ENCODE measurements around the gene TEX2. TPM values are rescaled to one million over a fixed set of nuclear protein-coding genes. Genes with fewer than 3 reads are reported as not detected.

The TEX2 gene
- total and polyA plus RNA-seq, 7 experiments from 2014 or later, result 7.9 to 24.2 (median 14.4) TPM

DNA sequence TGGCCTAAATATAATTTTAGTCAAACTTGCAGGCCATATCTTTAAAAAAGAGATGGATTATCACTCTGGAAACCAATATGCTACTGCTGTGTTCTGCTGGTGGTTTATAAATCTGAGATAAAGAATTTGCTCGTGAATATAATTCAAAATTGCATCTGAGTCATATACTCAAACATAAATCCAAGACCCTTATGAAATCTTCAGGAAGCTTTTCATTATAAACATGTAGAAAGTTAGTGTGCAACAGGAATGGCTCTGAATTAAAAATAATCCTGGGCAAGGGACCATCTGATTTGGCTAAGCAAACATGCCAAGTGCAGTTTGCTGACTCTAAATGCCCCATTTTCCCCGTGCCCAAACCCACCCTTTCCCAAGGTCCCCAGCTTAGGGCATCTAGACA lies 57.3 kb downstream of the TEX2 start:
- Histone ChIP-seq H3K4me3 (ENCODE audit: low read length) (no peak overlapping the region), H3K36me3 (ENCODE audit: control insufficient read depth in 2 of 3, insufficient read depth in 3 of 3, low read length in 3 of 3) (no peaks in the 10 kb centered on the region), H3K9me3 (ENCODE audit: control insufficient read depth in 2 of 3, low read length in 3 of 3) (no peaks in the 10 kb centered on the region), H3K27me3 (ENCODE audit: control insufficient read depth in 2 of 2, insufficient read depth in 2 of 2, low read length in 2 of 2) (no peaks in the 10 kb centered on the region), H3K4me1 (ENCODE audit: control insufficient read depth in 2 of 2, insufficient read depth in 2 of 2, low read length in 2 of 2) (peaks cover 0 to 5% of the 10 kb centered on the region in 2 donors), H3K27ac (ENCODE audit: low read depth, low read length) (no peak overlapping the region)
- Mint-ChIP-seq H3K27ac (no peak overlapping the region), H3K27me3 (no peaks in the 10 kb centered on the region), H3K9me3 (no peaks in the 10 kb centered on the region), H3K4me3 (no peak overlapping the region), H3K36me3 (peaks cover 0 to 22% (median 3%) of the 10 kb centered on the region in 5 donors), H3K4me1 (peaks cover 13 to 67% (median 31%) of the 10 kb centered on the region in 7 donors)
- no peak for DNase-seq
- ChIA-PET CTCF (interaction anchor here (1.1 kb wide), 2 partner anchors 85 to 123 kb away, joined by 3 read pairs; no protein-coding TSS in a partner anchor), POLR2A (no interaction called here)
- intact Hi-C loops (cut with micrococcal nuclease), result no loop called here
- ATAC-seq, result no peak

DNA sequence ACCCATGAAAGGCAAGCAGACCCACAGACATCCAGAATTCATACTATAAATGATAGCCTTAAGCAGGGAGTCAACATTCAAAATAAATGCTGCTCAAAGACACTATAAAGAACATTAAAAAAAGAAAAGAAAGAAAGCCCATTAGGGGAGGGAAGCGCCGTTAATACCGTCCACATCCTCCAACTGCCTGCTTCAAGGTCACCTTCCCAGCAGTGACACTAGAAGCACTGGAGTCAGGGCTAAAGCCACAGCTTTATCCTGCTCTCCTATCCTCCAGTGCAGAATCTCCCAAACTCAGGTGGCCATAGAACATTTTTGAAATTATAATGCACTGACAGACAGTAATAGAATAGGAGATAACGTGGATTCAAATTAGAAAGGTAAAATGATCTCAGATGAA lies 59.4 kb downstream of the TEX2 start:
- Mint-ChIP-seq H3K27ac (peak overlapping the region in 1 of 9 donors; percentile 21), H3K4me1 (peaks cover 17 to 61% (median 31%) of the 10 kb centered on the region in 7 donors), H3K36me3 (peaks cover 0 to 11% (median 3%) of the 10 kb centered on the region in 5 donors), H3K9me3 (no peaks in the 10 kb centered on the region), H3K4me3 (no peak overlapping the region), H3K27me3 (no peaks in the 10 kb centered on the region)
- intact Hi-C loops (cut with micrococcal nuclease), result no loop called here
- no peaks in the 10 kb centered on the region for H3K36me3 ChIP-seq (ENCODE audit: control insufficient read depth in 2 of 3, insufficient read depth in 3 of 3, low read length in 3 of 3)
- no peaks in the 10 kb centered on the region for H3K27me3 ChIP-seq (ENCODE audit: control insufficient read depth in 2 of 2, insufficient read depth in 2 of 2, low read length in 2 of 2)
- no peaks in the 10 kb centered on the region for H3K9me3 ChIP-seq (ENCODE audit: control insufficient read depth in 2 of 3, low read length in 3 of 3)
- CTCF ChIA-PET, result no interaction called here
- POLR2A ChIA-PET, result no interaction called here
- H3K4me1 ChIP-seq (ENCODE audit: control insufficient read depth in 2 of 2, insufficient read depth in 2 of 2, low read length in 2 of 2), result peaks cover 0 to 12% of the 10 kb centered on the region in 2 donors
- H3K27ac ChIP-seq (ENCODE audit: low read depth, low read length), result no peak overlapping the region
- DNase-seq (no peak), ATAC-seq (no peak)
- no peak overlapping the region for H3K4me3 ChIP-seq (ENCODE audit: low read length)

DNA sequence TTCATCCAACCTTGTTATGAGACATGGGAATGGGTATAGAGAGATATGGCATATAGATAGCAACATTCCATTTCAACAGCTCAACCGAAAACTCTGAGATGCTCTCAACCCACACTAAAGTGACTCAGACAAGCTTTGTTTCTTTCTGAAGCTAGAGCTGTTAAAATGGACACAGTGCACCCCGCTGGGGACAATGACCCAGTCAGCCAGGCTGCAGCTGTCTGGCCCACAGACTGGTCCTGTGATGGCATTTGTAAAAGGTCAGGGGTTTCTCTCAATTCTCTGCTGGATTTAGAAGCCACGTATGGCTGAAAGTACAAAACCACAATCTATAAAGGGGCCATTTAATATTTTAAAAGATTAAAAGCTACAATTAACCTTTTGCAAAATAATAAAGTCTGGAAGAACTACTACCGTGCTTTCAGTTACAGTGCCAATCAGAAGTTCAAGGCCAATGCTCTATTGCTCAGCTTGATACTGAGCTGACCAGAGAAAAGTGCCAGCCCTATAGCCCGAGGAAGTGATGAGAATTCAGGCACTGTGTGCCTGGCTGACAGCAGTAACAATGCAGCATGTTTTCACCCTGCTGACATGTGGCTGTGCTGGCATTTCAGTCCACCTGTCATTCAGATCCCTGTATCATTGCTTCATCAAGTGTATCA lies 60.2 kb downstream of the TEX2 start:
- Histone ChIP-seq H3K27ac (ENCODE audit: low read depth, low read length) (no peak overlapping the region), H3K4me1 (ENCODE audit: control insufficient read depth in 2 of 2, insufficient read depth in 2 of 2, low read length in 2 of 2) (peaks cover 0 to 12% of the 10 kb centered on the region in 2 donors), H3K9me3 (ENCODE audit: control insufficient read depth in 2 of 3, low read length in 3 of 3) (no peaks in the 10 kb centered on the region), H3K4me3 (ENCODE audit: low read length) (no peak overlapping the region), H3K36me3 (ENCODE audit: control insufficient read depth in 2 of 3, insufficient read depth in 3 of 3, low read length in 3 of 3) (no peaks in the 10 kb centered on the region), H3K27me3 (ENCODE audit: control insufficient read depth in 2 of 2, insufficient read depth in 2 of 2, low read length in 2 of 2) (no peaks in the 10 kb centered on the region)
- POLR2A ChIA-PET, result interaction anchor here (0.9 to 1.1 kb wide), 2 partner anchors 15 to 57 kb away, joined by 3 read pairs; no protein-coding TSS in a partner anchor
- CTCF ChIA-PET, result no interaction called here
- no peaks in the 10 kb centered on the region for H3K27me3 Mint-ChIP-seq
- H3K4me1 Mint-ChIP-seq, result peaks cover 17 to 61% (median 31%) of the 10 kb centered on the region in 7 donors
- ATAC-seq (no peak), DNase-seq (no peak)
- peaks cover 0 to 13% (median 9%) of the 10 kb centered on the region in 5 donors for H3K36me3 Mint-ChIP-seq
- intact Hi-C loops (cut with micrococcal nuclease), result no loop called here
- no peak overlapping the region for H3K27ac Mint-ChIP-seq
- H3K4me3 Mint-ChIP-seq, result no peak overlapping the region
- H3K9me3 Mint-ChIP-seq, result peaks cover 0 to 5% (median 0%) of the 10 kb centered on the region in 11 donors

DNA sequence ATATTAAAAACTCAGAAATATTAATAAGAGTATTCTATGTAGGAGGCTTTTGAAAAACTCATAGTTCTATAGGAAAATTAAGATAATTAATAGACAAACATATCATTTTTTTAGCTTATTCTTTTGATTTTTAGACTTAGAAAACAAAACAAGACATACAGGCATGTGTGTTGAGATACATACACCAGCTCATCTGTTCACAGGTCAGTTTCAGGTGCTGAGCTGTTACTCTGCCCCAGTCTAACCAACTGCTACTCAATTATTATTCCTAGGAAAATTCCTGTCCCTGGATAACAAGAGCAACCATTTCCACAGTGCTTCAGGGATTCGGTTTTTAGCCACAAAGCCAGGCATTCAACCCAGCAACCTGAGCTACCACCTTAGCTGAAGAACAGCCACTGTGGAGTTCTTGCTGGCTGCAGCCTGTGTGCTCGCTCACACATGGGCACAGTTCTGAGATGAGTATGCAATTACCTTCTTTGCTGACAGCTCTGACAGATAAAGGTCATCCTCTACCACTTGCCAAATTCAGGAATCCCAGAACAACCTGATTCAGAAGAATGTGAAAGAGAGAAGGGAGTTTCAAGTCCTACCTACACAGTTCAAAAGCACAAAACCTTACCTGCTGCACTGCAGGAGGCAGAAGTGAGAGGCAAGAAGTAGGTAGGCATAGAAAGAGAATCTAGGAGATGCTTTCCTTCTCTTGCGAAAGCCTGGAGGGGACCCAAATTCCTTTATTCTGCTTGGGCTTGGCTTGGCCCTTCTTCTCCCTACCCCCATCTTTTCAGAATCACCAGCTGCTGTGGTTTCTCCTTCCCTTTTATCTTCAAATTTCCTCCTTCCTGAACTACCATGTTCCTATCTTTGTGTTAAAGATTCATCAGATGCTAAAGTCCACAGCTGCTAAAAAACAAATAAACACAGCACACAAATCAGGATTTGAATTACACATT lies 62.7 kb downstream of the TEX2 start:
- intact Hi-C loops (cut with micrococcal nuclease), result no loop called here
- H3K4me1 Mint-ChIP-seq, result peaks cover 17 to 41% (median 27%) of the 10 kb centered on the region in 7 donors
- DNase-seq, result no peak
- H3K9me3 ChIP-seq (ENCODE audit: control insufficient read depth in 2 of 3, low read length in 3 of 3), result no peaks in the 10 kb centered on the region
- H3K36me3 ChIP-seq (ENCODE audit: control insufficient read depth in 2 of 3, insufficient read depth in 3 of 3, low read length in 3 of 3), result no peaks in the 10 kb centered on the region
- peak overlapping the region in 2 of 9 donors; percentile 12 to 30 for H3K27ac Mint-ChIP-seq
- ChIA-PET POLR2A (interaction anchor here (0.7 kb wide), 1 partner anchor 67 kb away, joined by 3 read pairs; no protein-coding TSS in a partner anchor), CTCF (interaction anchor here (0.6 to 1.1 kb wide), 2 partner anchors 35 to 961 kb away, joined by 3 read pairs; no protein-coding TSS in a partner anchor)
- peaks cover 0 to 12% (median 0%) of the 10 kb centered on the region in 11 donors for H3K9me3 Mint-ChIP-seq
- H3K27ac ChIP-seq (ENCODE audit: low read depth, low read length), result no peak overlapping the region
- peaks cover 4 to 19% (median 9%) of the 10 kb centered on the region in 5 donors for H3K36me3 Mint-ChIP-seq
- H3K4me1 ChIP-seq (ENCODE audit: control insufficient read depth in 2 of 2, insufficient read depth in 2 of 2, low read length in 2 of 2), result peaks cover 0 to 12% of the 10 kb centered on the region in 2 donors
- no peak overlapping the region for H3K4me3 ChIP-seq (ENCODE audit: low read length)
- peak overlapping the region in 3 of 10 donors; percentile 6 to 56 (median 37) for H3K4me3 Mint-ChIP-seq
- no peaks in the 10 kb centered on the region for H3K27me3 Mint-ChIP-seq
- no peaks in the 10 kb centered on the region for H3K27me3 ChIP-seq (ENCODE audit: control insufficient read depth in 2 of 2, insufficient read depth in 2 of 2, low read length in 2 of 2)
- ATAC-seq, result no peak

DNA sequence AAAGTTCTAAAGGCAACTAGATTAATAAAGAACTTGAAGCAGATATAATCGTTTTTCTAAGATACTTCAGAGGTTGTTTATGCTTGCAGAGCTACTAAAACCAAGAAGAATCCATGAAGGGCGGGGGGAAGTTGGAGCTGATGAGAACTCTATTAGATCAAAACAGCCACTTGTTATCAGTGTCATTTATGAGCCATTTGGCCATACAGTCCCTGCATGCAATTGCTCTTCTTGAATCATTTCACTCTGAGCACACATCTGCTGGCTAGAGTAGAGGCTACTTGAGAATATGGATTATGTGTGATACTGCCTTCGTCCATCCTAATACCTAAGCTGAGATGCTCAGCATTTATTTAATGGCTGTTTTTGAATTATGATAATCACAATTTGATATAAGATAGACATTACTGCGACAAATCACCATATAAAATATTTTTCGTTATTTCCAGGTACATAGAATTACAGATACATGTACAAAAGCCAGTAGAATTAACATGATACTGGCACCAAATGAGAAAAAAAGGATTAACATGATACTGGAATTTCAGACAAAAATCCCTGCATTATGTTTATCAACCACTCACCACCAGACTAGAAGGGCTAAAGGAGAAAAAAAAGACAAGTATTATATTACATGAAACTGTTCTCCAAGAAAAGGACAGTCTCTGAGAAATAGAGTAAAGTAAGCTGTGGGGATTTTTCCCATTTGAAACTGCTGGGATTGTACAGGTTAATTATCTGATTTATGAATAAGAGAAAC lies 64.5 kb downstream of the TEX2 start:
- ChIA-PET POLR2A (interaction anchor here (0.6 to 0.7 kb wide), 2 partner anchors 9 to 20 kb away, joined by 3 to 5 read pairs; no protein-coding TSS in a partner anchor), CTCF (interaction anchor here (0.7 kb wide), 1 partner anchor 30 kb away, joined by 3 read pairs; no protein-coding TSS in a partner anchor)
- Histone ChIP-seq H3K9me3 (ENCODE audit: control insufficient read depth in 2 of 3, low read length in 3 of 3) (no peaks in the 10 kb centered on the region), H3K27ac (ENCODE audit: low read depth, low read length) (no peak overlapping the region), H3K4me3 (ENCODE audit: low read length) (no peak overlapping the region), H3K36me3 (ENCODE audit: control insufficient read depth in 2 of 3, insufficient read depth in 3 of 3, low read length in 3 of 3) (peaks cover 0 to 5% (median 2%) of the 10 kb centered on the region in 3 experiments), H3K4me1 (ENCODE audit: control insufficient read depth in 2 of 2, insufficient read depth in 2 of 2, low read length in 2 of 2) (peaks cover 0 to 12% of the 10 kb centered on the region in 2 donors), H3K27me3 (ENCODE audit: control insufficient read depth in 2 of 2, insufficient read depth in 2 of 2, low read length in 2 of 2) (no peaks in the 10 kb centered on the region)
- intact Hi-C loops (cut with micrococcal nuclease), result no loop called here
- Mint-ChIP-seq H3K4me1 (peaks cover 13 to 33% (median 27%) of the 10 kb centered on the region in 7 donors), H3K27ac (no peak overlapping the region), H3K36me3 (peaks cover 6 to 24% (median 13%) of the 10 kb centered on the region in 5 donors), H3K27me3 (no peaks in the 10 kb centered on the region), H3K9me3 (peaks cover 0 to 12% (median 0%) of the 10 kb centered on the region in 11 donors), H3K4me3 (no peak overlapping the region)
- no peak for ATAC-seq
- DNase-seq, result no peak

DNA sequence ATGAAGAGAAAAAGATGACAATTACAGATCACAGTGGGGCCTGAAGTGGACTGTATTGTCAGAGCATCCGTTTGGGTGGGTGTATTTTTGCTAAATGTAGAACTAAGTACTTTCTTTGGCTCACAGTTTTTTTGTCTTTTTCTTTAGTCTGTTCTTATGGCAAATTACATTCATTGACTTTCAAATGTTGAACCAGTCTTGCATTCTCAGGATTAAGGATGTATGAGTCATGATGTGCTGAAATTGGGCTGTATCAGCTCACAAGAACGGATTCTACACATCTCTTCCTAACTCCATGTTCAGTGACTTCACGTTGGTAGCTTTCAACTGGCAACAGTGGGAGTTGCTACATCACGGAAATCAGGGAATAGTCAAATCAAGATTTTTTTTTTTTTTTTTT lies 66.5 kb downstream of the TEX2 start:
- Mint-ChIP-seq H3K4me3 (no peak overlapping the region), H3K27ac (peak overlapping the region in 2 of 9 donors; percentile 19 to 68), H3K9me3 (peaks cover 0 to 12% (median 0%) of the 10 kb centered on the region in 11 donors), H3K36me3 (peaks cover 8 to 39% (median 15%) of the 10 kb centered on the region in 5 donors), H3K27me3 (no peaks in the 10 kb centered on the region), H3K4me1 (peaks cover 9 to 16% (median 14%) of the 10 kb centered on the region in 7 donors)
- H3K36me3 ChIP-seq (ENCODE audit: control insufficient read depth in 2 of 3, insufficient read depth in 3 of 3, low read length in 3 of 3), result peaks cover 0 to 18% (median 5%) of the 10 kb centered on the region in 3 experiments
- DNase-seq (no peak), ATAC-seq (no peak)
- no peak overlapping the region for H3K27ac ChIP-seq (ENCODE audit: low read depth, low read length)
- no peak overlapping the region for H3K4me3 ChIP-seq (ENCODE audit: low read length)
- no peaks in the 10 kb centered on the region for H3K9me3 ChIP-seq (ENCODE audit: control insufficient read depth in 2 of 3, low read length in 3 of 3)
- intact Hi-C loops (cut with micrococcal nuclease), result no loop called here
- ChIA-PET CTCF (no interaction called here), POLR2A (interaction anchor here (0.6 kb wide), 1 partner anchor 147 kb away, joined by 4 read pairs; no protein-coding TSS in a partner anchor)
- peaks cover 0 to 12% of the 10 kb centered on the region in 2 donors for H3K4me1 ChIP-seq (ENCODE audit: control insufficient read depth in 2 of 2, insufficient read depth in 2 of 2, low read length in 2 of 2)
- no peaks in the 10 kb centered on the region for H3K27me3 ChIP-seq (ENCODE audit: control insufficient read depth in 2 of 2, insufficient read depth in 2 of 2, low read length in 2 of 2)

Measured in naive thymus-derived CD4-positive, alpha-beta T cell (primary cell).